Midbrain (tissue), 1 donor: ENCODE data around the gene PDE4C.
"Not testable (repeated sequence)": the region's sequence is repeated elsewhere in the genome, so short reads cannot be mapped to it uniquely, and the experiment has no call there.

ENCODE experiments used
- DNase-seq: peaks from one replicate; lab custom pipeline; 2025; lab: John Stamatoyannopoulos, UW

The PDE4C gene

DNA sequence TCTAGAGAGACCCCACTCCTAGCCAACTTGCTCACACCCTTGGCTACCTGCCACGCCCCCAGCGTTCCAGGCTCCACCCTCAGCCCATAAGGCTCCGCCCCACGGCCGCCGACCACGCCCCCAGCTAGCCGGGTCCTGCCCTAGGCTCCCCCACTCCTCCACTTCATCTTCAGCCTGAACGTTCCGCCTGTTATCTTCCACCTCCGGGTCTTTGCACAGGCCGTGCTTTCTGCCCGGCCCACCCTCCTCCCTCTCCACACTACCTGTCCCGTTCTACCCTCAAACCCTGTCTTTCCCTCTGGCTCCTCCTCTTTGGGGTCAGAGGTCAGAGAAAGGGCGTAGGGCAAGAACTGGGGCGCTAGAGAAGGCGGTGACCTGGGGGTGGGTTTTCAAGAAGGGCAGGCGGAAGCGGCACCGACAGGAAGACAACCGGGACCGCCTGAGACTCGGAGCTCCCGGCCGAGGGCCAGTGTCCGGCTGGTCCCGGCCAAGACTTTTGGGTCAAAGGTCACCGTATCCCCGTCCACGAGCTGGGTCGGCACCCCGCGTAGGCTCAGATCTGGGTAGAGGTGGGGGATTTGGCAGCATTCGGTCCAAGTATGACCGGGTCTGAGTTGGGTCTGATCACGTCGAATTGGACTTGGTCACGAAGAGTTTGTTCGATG lies 2.2 kb downstream of the PDE4C start:
- no peak for DNase-seq

DNA sequence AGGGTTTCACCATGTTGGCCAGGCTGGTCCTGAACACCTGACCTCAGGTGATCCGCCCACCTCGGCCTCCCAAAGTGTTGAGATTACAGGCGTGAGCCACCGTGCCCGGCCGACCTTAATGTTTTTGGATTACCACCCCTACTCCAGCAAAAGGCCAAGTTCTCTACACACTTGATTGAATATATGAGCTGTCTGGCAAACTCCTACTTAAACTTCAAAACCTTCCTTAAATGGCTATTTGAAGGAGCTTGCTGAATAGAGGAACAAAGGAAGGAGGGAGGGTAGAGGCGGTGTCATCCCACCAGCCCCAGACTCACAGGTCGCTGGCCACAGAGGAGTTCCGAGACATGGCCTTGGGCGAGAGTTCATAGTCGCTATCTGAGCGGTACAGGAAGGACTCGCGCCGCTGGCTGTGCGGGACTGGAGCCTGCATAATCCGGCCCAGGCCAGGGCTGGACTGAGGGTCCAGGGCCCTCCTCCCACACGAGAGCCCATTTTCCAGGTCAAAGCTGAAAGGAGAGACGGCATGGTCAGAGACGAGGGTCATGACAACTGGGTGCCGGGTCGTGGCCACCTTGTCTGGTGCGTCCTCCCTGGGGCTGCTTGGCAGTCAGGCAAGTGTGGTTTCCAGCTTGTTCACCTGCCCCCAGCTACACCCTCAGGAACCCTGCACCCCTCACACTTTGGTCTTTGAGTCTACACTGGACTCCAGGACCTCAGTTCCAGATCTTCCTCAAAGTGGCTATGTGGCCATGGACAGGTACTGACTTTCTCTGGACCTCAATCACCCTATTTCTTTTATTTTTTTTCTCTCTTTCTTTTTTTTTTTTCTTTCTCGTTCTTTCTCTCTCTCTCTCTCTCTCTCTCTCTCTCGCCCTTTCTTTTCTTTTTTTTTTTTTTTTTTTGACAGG lies 4.2 kb downstream of the PDE4C start:
- no peak for DNase-seq

DNA sequence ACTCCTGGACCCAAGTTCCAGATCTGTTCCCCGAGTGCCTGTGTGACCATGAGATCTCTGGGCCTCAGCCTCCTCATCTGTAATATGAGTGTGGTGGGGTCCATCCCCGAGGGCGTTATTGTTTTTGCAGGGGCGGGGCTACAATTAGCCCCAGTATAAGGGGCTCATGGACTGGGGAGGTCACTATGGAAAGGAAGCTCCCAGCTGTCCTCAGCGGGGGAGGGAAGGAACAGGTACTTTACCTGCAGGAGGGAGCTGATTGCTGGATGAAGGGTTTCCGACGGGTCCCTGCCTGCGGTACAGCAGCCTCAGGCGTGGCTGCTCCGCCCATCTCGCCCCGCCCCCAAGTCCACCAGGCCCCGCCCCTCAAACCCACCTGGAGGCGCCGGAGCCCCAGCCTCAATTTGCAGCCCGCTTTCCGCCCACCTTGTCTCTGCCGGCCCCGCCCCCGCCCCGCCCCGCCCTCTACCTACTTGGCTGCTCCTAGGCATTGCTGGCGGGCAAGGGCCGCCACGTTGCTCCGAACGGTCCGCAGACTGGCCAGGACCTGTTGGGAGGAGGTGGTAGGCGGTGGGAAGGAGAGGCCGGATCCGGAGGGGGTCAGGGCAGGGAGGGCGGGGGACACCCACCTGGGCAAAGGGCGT lies 5.5 kb downstream of the PDE4C start:
- no peak for DNase-seq

DNA sequence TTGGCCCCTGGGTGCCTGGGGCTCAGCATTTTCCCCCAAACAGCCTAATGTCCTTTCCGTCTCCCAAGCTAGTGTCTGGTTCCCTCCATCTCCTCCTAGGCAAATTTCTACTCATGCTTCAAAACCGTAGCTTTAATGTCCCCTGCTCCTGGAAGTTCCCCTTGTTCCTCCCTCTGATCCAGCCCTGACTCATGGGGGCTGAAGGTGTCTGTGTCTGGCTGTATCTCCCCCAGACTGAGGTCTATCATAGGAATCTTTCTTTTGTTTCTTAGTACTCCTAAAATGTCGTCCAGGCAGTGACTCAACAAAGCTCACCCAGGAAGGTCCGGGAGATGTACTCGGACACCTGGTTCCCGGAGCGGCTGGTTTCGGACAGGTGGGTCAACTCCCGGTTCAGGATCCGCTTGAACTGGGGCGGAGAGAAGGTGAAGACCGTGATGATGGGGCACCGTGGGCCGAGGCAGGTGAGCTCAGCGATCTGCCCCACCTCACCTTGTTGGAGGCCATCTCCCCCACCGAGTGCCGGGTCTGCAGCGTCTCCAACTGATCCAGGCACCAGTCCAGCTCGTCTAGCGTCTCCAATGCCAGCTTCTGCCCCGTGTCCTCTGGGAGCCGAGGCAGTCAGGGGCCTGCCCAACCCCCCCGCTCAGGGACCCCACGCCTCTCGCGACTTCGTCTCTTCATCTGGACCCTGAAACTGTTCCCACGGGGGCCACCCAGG lies 6.2 kb downstream of the PDE4C start:
- no peak for DNase-seq

DNA sequence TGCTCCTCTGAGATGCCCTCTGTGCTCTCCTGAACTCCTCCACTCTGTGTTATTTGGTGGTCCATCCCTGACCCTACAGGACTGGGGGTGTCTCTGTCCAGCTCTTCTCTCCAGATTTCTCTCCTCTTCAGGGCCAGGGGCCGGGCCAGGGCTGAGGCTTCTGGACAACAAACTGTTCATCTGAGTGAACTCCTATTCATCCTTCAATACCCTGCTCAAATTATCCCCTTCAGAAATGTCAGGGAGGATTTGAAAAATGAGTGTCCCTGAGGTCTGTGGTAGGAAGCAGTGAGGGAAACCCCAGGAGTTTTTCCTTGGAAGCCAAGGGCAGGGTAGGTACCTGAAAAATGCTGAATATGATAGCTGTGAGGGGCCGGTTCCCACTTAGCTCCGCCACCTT lies 7.6 kb downstream of the PDE4C start:
- DNase-seq = no peak

DNA sequence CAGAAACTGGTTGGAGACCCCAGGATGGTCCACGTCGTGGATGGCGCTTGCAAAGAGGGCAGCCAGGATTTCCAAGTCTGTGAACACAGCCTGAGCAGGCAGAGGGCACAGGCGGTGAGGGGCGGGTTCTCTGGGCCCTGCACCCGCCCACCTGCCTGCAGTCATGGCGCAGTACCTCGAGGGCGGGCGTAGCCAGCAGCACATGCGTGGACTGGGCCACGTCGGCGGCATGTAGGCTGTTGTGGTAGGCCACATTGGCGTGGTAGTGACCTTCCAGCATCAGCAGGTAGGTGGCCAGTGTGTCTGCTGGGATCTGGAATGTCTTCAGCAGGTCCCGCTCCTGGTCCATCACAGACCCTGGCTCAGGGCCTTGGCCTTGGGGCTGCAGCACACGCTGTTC lies 8.1 kb downstream of the PDE4C start:
- DNase-seq = no peak

DNA sequence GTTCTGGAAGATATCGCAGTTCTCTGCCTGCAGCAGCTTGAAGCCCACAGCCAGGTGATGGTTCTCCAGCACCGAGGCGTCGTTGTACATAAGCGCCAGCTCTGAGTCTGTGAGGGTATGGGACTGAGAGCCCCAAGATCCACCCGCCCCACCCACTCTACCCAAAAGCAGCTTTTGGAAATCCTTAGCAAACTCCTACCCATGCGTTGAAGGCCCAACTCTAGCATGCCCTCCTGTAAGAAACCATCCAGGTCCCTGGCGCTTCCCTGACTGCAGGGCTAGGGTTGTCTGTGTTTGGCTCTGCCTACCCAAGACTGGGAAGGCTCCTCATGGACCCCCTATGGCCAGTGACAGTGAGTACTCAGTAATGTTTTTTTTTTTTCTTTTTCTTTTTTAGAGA lies 9.4 kb downstream of the PDE4C start:
- DNase-seq = no peak

DNA sequence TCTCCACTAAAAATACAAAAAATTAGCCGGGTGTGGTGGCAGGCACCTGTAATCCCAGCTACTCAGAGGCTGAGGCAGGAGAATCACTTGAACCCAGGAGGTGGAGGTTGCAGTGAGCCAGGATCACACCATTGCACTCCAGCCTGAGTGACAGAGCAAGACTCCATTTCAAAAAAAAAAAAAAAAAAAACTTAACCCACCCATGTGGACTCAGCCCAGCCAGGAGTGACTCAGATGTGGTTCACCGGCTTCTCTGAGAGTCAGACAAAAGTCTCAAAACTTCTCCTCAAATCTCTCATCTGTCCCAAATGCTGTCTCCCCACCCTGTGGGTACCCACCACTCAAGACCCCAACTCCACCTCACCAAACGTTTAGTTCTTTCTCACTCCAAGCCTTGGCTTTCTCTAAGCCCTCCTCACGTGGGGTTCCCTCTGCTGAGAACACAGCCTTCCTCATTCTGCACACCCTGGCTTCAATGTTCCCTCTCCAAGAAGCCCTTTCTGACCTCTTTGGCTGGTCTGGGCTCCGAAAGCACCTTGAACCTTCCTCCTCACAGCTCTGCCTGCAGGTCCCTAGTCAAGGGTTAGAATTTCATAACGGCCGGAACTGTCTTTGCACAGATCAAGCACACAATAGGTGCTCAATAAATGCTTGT lies 11.3 kb downstream of the PDE4C start:
- no peak for DNase-seq

DNA sequence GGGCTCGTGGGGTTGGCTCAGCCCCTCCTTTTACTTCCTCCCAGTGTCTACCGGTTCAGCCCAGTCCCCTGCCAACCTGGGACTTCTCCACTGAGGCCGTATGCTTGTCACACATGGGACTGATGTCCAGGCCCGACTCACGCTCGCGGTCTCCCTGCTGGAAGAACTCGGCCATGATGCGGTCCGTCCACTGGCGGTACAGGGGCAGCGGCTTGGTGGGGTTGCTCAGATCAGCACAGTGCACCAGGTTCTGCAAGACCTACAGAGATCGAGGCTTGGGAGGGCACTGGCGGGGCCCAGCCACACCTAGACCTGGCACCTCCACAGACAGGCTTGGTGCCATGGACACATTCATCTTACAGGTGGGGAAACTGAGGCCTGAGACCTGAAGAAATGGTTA lies 14.6 kb downstream of the PDE4C start:
- DNase-seq = no peak

DNA sequence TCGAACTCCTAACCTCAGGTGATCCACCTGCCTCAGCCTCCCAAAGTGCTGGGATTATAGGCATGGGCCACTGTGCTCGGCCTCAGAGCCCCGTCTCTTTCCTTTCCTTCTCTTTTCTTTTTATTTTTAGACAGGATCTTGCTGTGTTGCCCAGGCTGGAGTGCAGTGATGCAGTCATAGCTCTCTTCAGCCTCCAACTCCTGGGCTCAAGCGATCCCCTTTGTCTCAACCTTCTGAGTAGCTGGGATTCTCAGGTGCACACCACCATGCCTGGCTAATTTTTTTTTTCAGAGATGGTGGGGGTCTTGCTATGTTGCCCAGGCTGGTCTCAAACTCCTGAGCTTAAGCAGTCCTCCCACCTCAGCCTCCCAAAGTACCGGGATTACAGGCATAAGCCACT lies 16.3 kb downstream of the PDE4C start:
- not testable (repeated sequence) for DNase-seq

DNA sequence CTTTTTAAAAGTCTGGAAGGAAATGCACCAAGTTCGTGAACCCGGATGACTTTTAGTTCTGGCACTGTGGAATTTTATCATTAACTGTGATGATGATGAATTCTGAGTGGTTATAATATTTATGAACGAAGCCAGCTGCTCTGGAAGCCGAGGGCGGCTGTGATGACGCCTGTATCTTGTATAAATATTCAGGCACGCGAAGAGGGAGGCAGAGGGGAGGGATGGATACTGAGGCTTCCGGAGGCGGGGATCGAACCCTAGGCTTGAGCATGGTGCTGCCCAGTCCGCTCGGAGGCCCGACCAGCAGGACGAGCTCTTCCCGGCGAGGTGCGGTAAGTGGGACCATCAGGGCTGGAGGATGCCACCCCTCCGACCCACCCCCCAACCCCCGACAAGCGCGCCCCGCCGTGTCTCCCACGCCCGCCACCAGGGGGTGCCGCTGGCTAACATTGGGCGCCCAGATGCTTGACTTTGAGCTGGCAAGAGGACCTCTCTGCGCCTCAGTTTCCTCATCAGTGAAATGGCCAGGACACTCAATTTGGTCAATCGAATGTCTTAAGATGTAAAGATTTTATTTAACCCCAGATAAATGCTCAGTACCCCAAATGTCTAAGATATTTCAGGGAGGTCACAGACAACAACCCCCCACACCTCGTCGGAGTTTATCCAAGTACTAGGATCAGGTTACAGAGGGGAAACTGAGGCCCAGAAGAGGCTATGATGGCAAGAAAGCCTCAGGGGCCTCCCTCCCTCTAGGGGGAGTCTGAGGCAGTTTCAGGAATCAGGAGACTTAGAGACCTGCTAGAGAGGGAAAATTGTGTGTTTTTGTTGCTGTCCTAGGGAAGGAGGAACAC lies 17.9 kb downstream of the PDE4C start:
- no peak for DNase-seq

DNA sequence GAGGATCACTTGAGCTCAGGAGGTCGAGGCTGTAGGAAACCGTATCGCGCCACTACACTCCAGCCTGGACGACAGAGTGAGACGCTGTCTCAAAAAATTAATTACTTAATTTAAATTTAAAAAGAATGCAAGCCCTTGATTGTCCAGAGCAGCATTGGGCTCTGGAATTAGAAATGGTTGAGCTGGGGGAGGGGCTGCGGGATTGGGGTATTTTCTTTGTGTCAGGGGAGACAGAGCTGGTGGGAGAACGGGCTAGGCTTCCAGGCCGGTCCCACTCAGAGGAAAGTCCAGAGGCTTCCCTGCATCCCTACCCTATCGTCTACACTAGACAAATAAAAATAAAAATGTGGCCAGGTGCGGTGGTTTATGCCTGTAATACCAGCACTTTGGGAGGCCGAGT lies 20.2 kb downstream of the PDE4C start:
- no peak for DNase-seq

DNA sequence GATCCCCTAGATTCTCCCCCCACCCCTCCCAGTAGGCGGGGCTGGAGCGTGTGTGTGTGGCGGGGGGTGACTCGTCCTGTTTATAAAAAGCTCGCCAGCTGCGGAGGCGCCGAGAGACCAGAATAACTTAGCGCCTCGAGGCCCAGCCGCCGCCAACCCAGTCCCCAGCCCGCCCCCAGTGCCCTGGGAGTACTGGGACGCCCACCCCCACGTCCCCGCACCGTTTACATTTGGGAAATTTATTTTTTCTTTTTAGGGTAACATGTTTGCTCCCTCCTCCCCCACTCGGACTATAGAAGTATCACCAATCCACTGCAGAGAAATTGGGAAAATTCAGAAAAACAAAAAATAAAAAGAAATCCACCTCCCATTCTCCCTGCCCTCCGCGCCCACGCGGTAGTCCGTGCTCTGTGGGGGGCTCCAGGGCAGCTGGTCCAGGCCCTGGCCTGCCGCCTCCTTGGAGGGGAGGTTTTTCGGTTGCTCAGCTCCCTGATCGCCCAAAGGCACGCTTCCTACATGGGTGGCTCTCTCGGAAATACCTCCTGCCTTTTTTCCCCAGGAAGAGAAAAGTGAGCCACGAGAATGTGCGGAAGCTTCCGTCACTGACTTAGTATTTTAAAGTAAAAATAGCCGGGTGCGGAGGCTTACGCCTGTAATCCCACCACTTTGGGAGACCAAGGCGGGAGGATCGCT lies 20.9 kb downstream of the PDE4C start:
- peak; percentile 66 for DNase-seq

DNA sequence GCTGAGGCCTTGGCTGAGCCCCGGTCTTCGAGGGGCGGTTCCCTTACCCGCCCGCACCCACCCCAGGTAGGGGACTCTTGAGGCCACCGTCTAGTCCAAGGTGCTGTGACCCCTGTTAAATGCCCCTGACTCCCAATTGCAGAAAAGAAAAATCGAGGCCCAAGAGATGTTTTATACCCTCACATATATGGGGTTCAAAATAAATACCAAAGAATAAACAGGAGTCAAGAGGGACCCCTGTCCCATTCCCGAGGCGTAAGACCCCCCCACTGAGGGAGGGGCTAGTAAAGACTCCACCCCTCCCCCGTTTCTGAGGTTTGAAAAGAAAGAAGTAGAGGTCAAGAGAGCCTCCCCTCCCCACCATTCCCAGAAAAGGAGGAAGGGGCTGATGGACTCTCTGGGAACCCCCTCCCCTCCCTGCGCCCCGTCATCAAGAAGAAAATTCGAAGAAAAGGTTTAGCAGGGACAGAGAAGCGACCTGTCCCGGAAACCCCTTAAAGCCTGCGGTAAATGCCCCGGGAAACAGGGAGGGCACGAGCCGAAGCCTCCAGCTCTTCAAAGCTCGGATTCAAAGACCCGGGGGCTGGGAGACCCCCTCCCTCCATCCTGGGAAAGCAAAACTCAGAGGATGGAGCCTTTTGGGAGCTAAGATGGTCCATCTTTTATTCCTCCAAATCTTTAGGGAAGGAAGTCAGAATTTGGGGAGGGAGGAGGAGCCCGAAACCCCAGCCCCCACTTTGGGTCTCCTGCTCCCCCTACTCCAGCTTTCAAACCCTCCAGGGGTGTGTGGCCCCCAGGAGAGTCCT lies 21.6 kb downstream of the PDE4C start:
- peak; percentile 69 for DNase-seq

DNA sequence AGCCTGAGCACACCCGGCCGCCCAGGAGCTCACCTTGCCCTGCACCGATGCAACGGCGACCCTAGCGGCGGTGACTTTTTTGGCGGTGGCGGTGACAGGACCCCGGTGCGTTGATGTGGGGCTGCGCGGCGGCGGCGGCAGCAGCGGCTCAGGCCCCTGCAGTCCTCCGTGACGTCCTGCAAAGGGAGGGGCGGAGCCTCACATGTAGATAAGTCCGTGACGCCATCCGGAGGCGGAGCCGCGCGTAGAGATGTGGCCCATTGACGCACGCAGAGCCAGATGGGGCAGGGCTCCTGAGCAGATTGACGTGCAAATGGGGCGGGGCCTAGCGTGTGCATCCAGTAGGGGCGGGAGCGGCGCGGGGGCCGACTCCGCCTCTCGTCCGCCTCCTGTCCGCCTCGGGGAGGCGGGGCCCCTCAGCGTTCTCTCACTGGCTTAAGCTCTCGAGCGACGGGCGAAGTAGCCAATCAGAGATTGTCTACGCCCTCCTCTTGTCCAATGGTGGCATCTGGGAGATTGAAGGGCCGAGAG lies 22.3 kb downstream of the PDE4C start, which contains the start of gene RAB3A:
Gene RAB3A, minus strand, starts transcription at position 180 of the 531 bp plus-strand sequence. CDS start 1,302 bp downstream, outside the sequence.
- DNase-seq = peak; percentile 100

DNA sequence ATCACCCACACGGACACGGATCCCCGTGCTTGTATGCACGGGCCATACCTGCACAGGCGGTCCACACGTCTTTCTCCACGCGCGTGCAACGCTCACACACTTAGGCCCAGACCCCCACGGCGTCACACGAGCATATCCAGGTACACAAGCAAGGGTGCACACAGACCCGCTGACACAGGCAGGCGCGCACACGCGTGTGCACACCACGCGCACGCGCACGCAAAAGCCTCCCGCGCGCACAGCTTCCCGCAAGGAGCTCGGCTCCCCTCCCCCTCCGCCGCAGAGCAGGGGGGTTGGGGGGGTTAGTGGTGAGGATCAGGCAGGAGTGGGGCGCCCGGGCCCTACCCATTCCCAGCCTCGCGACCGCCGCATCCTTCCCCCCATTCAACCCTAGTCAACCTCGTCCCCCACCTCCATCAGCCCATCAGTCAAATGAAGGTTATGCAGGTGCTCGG lies 22.8 kb downstream of the PDE4C start:
- peak; percentile 52 for DNase-seq

DNA sequence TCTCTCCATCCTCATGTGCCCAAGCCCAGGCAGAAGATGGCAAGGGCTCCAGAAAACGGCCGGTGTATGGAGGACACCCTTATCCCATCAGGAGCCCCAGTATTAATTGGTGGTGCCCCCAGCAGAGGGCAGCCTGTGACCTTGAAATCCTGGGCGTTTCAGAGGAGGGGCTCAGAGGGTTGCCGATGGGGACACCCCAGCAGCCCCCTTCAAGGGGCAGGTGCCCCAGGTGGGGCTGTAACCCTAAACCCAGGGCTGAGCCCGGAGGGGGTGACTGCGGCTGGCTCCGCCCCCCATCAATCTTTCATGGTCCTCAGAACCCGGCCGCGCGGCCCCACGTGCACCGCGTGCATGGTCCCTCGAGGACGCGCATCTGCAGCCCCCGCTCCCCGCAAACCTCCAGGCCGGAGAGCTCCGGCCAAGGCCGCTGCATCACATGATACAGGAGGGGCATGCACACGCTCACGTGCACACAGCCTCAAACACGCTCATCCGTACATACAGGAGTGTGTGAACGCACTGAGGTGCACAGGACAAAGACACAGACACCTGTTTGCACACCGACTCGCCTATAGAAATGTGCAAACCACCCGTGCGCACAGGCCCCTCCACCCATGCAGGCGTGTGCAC lies 23.3 kb downstream of the PDE4C start:
- DNase-seq = peak; percentile 45

DNA sequence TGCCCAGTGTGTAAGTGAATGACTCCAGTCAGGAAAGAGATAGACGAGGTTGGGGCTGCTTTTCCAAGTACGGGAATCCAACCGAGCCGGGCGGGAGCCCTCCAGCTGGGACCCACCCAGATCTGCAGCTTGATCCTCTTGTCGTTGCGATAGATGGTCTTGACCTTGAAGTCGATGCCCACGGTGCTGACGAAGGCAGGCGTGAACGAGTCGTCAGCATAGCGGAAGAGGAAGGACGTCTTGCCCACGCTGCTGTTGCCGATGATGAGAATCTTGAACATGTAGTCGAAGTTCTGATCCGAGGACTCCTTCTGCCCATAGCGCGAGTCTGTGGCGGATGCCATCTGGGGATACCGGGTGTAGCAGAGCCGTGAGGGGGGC lies 23.9 kb downstream of the PDE4C start:
- DNase-seq = no peak
